NCI-H226 (cell line): Measurements from ENCODE around the gene WFDC12.

Source experiments
- DNase-seq: peaks from one replicate; pipeline ENCODE4 v3.0.0-alpha.2; 2015

Gene WFDC12

GRCh38 chr20:45088247-45088646, 36.0 kb downstream of the WFDC12 start:
- DNase-seq, result peak; percentile 98

- no peak for DNase-seq
These were observed 36.5 kb downstream of the WFDC12 start for GRCh38 chr20:45087814-45088213.

GRCh38 chr20:45087097-45087790, 37.0 kb downstream of the WFDC12 start:
- no peak for DNase-seq

GRCh38 chr20:45085867-45086266, 38.4 kb downstream of the WFDC12 start:
- no peak for DNase-seq

GRCh38 chr20:45085289-45085688, 39.0 kb downstream of the WFDC12 start:
- DNase-seq, result no peak

- DNase-seq, result no peak
These were observed 41.1 kb downstream of the WFDC12 start for GRCh38 chr20:45083127-45083526.

- DNase-seq, result no peak
These were observed 41.8 kb downstream of the WFDC12 start for GRCh38 chr20:45082468-45082867.

GRCh38 chr20:45080867-45081624, 43.2 kb downstream of the WFDC12 start:
- DNase-seq, result no peak

- no peak for DNase-seq
These were observed 46.7 kb downstream of the WFDC12 start for GRCh38 chr20:45077559-45077958.
